Measurements from ENCODE around the gene GPR39. TPM values are rescaled to one million over a fixed set of nuclear protein-coding genes. Genes with fewer than 3 reads are reported as not detected.
A peak's percentile ranks its signal among the peaks of the same experiment; 100 is the strongest.

The GPR39 gene
- total RNA-seq, 4 donors from 2014 or later = 0.72 to 1.6 (median 1.4) TPM

DNA sequence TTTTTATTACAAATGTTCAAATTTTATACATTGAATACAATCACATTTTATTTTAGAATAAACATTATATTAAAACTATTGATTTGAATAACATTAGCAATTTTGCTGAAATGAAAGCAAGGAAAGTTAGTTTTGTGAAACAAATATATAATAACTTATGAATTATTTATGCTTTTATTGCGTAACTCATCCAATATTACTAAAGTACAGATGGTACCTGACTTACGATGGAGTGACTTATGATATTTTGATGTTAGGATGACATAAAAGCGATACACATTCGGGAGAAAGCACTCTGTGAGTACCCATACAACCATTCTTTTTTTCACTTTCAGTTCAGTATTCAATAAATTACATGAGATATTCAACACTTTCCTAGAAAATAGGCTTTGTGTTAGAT is 26.5 kb downstream of the GPR39 start:
- Histone ChIP-seq H3K9me3 (no peaks in the 10 kb centered on the region), H3K27ac (no peak overlapping the region), H3K27me3 (no peaks in the 10 kb centered on the region), H3K4me1 (no peaks in the 10 kb centered on the region), H3K4me3 (no peak overlapping the region), H3K36me3 (no peaks in the 10 kb centered on the region)
- no peak for DNase-seq (ENCODE audit: low spot score in 2 of 2)
- WGBS = 94% methylated on average over 4 of the region's 4 CpGs
- TF ChIP-seq, protein P1, sequence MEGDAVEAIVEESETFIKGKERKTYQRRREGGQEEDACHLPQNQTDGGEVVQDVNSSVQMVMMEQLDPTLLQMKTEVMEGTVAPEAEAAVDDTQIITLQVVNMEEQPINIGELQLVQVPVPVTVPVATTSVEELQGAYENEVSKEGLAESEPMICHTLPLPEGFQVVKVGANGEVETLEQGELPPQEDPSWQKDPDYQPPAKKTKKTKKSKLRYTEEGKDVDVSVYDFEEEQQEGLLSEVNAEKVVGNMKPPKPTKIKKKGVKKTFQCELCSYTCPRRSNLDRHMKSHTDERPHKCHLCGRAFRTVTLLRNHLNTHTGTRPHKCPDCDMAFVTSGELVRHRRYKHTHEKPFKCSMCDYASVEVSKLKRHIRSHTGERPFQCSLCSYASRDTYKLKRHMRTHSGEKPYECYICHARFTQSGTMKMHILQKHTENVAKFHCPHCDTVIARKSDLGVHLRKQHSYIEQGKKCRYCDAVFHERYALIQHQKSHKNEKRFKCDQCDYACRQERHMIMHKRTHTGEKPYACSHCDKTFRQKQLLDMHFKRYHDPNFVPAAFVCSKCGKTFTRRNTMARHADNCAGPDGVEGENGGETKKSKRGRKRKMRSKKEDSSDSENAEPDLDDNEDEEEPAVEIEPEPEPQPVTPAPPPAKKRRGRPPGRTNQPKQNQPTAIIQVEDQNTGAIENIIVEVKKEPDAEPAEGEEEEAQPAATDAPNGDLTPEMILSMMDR (IDR thresholded peaks at IDR 0.05) = no peak
- TF ChIP-seq POLR2AphosphoS5 (IDR thresholded peaks at IDR 0.05) = no peak
- no peak for TF ChIP-seq EP300 (IDR thresholded peaks at IDR 0.05)
- TF ChIP-seq POLR2A (IDR thresholded peaks at IDR 0.05) = no peak

DNA sequence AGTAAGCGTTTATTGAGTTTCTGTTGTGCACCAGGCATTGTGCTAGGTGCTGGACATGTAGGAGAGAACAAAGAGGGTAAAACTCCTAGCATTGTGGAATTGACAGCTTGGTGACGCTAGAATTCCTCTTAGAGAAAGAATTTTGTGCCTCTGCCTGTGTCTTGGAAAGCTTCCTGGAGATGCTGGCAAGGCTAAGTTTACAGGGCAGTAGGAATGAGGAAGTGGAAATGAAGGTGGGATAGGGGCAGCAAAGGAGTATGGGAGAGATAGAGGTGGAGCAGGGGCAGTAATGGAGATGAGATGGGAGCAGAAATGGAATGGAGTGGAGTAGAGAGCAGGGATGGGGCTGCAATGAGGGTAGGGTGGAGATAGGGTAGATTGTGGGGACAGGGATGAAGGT is 29.8 kb downstream of the GPR39 start:
- TF ChIP-seq POLR2A (IDR thresholded peaks at IDR 0.05) = no peak
- no peak for TF ChIP-seq EP300 (IDR thresholded peaks at IDR 0.05)
- TF ChIP-seq, protein P1 (IDR thresholded peaks at IDR 0.05) = no peak
- TF ChIP-seq POLR2AphosphoS5 (IDR thresholded peaks at IDR 0.05) = no peak
- H3K36me3 ChIP-seq = no peaks in the 10 kb centered on the region
- no peak overlapping the region for H3K27ac ChIP-seq
- DNase-seq (ENCODE audit: low spot score in 2 of 2) = no peak
- WGBS = 80% methylated on average over 2 of the region's 2 CpGs
- H3K9me3 ChIP-seq = no peaks in the 10 kb centered on the region
- H3K4me3 ChIP-seq = no peak overlapping the region
- H3K4me1 ChIP-seq = no peaks in the 10 kb centered on the region
- no peaks in the 10 kb centered on the region for H3K27me3 ChIP-seq

DNA sequence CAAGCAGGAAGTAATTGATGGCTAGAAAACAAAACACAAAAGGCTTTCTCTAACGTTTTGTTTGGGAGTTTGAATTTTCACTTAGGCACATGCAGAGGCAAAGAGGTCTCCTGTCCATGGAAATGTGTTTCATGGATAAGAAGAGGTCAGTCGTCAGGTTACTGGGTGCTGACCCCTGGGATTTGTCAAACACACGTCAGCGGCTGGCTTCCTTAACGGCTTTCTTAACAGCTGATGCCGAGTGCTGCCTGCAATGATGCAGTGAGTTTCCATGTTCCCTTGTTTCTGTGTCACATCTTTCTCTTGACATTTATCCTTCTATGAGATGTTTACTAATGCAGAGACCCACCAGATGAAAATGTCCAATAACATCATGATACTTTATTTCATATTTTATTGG is 31.7 kb downstream of the GPR39 start:
- Histone ChIP-seq H3K27me3 (no peaks in the 10 kb centered on the region), H3K27ac (no peak overlapping the region), H3K36me3 (no peaks in the 10 kb centered on the region), H3K4me3 (no peak overlapping the region), H3K9me3 (no peaks in the 10 kb centered on the region), H3K4me1 (no peaks in the 10 kb centered on the region)
- TF ChIP-seq, protein P1 (IDR thresholded peaks at IDR 0.05) = no peak
- TF ChIP-seq POLR2A (IDR thresholded peaks at IDR 0.05) (no peak), EP300 (IDR thresholded peaks at IDR 0.05) (no peak), POLR2AphosphoS5 (IDR thresholded peaks at IDR 0.05) (no peak)
- WGBS = 30% methylated on average over 6 of the region's 6 CpGs
- no peak for DNase-seq (ENCODE audit: low spot score in 2 of 2)

DNA sequence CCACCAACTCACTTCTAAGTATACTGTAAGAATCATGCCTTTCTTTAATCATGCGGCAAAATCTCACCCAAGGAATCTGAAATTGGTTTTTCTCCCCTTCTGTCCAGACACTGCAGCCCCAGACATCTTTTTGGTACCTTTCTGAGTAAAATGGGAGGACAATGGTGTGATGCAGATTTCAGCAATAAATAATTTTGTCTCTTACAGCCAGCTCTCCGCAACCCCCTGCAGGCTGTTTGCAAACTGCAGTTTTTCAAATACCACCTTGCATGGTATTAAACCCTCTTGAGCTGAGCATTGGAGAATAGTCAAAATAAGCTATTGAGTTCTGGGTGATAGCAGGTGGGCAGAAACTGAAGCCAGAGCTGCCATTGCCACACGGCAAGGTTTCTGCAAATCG is 32.2 kb downstream of the GPR39 start:
- Histone ChIP-seq H3K36me3 (no peaks in the 10 kb centered on the region), H3K4me3 (no peak overlapping the region), H3K4me1 (no peaks in the 10 kb centered on the region), H3K9me3 (peaks cover 1% of the 10 kb centered on the region), H3K27me3 (no peaks in the 10 kb centered on the region), H3K27ac (no peak overlapping the region)
- DNase-seq (ENCODE audit: low spot score in 2 of 2) = no peak
- TF ChIP-seq, protein P1 (IDR thresholded peaks at IDR 0.05) = peak in 1 of 2 donors; percentile 50
- TF ChIP-seq POLR2AphosphoS5 (IDR thresholded peaks at IDR 0.05) = no peak
- 83% methylated on average over 4 of the region's 4 CpGs for WGBS

DNA sequence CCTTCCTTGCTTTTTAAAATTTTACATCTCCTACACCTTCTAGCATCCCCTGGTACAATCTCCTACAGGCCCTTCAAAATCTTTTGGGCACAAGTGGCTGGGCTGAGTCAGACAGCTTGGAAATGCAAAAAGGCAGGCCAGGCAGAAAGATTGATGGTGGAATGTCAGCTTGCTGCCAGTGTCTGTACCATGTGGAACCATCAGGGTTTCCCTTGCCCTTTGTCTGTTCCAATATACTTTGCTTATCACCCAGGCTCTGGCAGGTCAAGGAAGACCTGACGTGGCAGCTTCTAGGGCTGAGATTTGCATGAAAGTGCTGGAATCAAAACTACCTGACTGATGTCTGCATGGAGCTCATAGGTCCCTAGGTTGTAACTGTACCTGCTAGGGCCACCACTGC is 33.3 kb downstream of the GPR39 start:
- no peak overlapping the region for H3K4me3 ChIP-seq
- no peaks in the 10 kb centered on the region for H3K4me1 ChIP-seq
- H3K27ac ChIP-seq = no peak overlapping the region
- no peak for TF ChIP-seq EP300 (IDR thresholded peaks at IDR 0.05)
- TF ChIP-seq, protein P1 (IDR thresholded peaks at IDR 0.05) = no peak
- 86% methylated on average over 1 of the region's 1 CpG for WGBS
- no peaks in the 10 kb centered on the region for H3K36me3 ChIP-seq
- peaks cover 4% of the 10 kb centered on the region for H3K9me3 ChIP-seq
- no peaks in the 10 kb centered on the region for H3K27me3 ChIP-seq
- DNase-seq (ENCODE audit: low spot score in 2 of 2) = no peak
